Measurements from ENCODE around the gene EBF3.

Gene EBF3

DNA sequence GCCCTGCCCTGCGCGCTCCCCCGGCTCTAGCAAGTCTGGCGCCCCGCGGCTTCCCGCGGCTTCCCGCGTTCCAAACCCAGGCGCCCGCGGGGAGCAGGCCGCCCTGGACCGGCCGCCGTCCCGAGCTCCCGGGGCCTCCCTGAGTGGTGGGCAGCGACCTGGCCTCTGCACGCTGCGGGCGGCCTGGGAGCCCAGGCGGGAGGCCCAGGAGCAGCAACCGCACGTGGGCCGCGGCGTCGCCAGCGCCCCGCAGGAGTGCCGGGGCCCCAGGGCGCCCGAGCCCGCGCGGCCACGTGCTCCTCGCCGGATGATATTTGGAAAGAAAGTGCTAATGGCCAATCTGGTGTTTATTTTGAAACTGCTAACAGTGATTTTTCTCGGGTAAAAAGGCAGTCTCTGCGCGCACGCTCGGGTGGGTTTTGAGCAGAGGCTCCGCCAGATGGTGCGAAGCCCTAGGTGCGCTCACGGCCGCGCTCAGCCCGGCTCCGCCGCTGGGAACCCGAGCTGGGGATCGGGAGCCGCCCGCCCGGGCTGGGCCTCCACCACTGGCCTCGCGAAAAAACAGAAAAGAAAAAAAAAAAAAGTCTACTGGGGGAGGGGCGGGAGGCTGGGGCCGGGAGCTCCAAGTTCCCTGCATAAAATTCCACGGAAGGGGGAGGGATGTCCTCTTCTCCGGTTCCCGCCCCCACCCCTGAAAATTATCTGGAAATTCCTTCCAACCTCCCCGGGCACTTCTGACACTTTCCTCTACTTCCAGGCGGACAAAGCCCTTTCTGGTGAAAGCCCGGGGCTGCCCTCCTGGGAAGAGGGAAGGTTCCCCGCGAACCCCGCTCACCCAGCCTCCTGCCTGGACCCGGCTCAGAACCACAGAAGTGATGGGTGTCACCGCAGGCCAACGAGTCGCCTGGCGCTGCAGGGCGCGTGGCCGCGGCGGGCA is 4.3 kb downstream of the EBF3 start:
- DNase-seq (ENCODE audit: low read depth) = no peak

DNA sequence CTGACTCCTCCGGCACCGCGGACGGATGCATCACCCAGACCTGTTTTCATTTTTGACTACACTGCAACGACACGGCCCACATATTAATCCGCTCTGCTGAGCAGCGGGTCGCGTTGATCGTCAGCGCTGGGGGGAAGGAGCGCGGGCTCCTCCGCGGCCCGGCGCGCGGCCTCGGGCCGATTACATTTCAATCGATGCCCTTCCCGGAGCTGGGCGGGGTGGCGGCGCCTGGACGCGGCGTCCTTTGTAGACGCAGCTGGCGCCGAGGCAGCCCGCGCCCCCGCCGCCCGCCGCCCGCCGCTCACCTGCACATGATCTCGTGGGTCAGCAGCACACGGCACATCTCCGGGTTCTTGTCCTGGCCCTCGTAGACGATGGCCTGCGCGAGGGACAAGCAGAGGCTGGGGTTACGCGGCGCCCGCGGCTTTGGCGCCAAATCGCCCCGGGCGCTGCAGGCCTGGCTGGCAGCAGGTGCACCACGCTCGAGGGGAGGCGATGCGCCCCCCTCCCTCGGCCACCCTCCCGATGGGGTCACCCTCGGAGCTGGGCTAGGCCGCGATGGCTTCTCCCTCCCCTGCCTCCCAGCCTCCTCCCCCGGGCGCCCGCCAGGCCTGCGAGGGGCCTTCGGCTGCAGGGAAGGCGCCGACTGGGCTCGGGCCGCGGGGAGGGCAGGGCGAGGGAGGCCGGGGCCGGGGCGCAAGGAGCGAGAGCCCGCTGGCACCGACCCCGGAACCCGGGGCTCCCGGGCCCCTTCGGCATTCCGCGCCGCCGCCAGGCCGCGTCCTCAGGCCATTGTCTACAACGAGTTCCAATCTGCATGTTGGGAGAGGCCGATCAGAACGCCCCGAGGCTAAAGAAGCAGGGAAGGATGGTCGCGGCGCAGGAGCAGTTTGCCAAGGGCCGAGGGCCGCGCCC is 5.2 kb downstream of the EBF3 start:
- no peak for DNase-seq (ENCODE audit: low read depth)

DNA sequence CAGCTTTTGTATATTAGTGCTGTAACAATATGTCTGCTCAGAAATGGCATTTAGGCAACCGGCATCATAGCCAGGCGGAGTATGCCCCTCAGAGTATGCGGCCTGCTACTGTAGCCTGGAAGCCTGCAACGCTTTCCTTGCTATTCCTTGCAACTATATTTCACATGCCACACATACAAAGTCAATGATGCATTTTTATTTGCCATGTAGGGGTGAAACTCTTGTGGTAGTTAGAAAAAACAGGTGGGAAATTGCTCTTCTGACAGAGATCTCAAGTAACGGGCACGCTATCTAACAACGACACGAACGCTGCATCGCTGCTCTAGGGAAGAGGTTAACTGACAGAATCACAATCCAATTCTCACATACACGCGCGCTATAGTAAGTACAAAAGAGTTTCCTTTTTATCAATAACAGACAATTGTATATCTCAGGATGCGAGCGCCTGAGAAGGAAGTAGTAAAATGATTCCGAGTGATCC is 5.9 kb downstream of the EBF3 start:
- DNase-seq (ENCODE audit: low read depth) = no peak

DNA sequence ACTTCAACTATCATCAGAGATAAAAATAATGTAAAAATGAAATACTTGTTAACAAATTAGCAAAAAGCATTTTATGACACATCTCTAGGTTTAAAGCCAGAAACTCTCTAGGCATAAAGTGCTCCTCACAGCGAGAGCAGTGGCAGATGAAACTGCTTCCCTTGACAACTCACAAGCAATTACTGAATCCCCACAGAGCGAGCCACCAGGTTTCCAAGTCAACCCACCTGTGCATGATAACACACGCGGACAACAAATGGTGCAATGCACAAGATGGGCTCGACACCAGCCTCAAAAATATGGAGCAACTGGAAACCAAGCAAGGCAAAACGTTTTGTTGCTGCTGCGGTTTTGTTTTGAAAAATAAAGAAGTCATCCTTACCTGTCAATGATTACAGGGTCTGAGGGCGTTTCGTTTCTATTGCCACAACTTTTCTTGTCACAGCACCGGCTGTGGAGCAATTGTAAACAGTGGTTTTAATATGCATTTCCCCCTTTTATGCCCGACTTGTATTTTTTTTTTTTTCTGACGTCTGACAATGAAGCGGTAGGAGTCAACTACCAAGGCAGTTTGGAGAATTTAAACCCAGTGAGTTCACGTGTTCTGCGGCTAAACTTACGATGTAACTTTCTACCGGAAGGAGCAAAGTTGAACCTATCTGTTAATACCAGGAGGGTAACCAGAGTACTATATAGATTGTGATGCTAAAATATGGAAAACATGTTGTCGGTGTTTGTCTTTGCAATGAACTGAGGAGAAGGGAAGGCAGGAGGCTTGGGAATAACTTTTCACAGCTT is 7.0 kb downstream of the EBF3 start:
- DNase-seq (ENCODE audit: low read depth) = no peak

DNA sequence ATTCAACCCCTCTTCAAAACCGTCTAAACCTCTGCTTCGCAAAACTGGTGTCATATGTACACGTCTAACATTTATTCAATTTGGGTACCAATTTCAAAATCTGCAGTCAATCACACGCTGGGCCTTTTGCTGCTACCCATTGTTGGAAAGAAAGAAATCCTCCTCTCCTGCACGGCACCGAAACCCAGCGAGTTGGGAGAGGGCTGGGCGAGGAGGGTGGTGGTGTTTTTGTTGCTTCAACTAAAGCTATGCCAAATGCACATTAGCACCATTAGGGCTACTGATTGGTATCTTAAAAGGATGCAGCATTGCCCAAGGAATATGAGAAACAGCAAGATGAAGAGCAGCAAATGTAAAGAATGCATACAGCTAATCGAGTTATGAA is 7.8 kb downstream of the EBF3 start:
- no peak for DNase-seq (ENCODE audit: low read depth)

DNA sequence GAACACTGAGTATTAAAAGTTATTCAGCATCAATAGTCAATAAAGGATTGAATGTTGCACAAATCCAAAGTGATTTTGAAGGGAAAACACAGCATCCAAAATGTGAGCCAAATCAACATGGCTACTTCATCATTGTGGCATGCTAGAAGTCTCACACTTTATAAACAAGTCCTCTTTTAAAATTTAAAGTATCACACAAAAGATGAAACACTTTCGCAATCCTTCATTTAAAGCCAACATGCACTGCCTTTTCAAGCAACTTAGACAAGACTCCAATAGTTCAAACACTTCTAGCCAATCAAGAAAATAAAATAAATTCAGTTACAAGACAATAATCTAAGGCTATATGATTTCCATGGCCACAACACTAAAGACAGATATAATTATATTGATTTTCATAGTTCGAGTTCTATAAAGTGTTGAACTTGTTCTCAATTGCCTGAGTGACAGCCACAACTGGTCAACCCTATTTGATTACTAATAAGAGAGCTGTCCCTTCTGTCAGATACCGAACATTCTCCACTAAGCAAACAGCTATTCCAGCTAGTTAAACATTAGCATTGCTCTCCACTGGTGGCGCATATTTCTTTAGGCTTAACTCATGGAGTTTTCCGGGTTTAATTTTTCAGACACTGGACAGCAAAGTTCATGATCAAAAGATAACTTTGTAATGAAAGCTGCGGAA is 8.3 kb downstream of the EBF3 start:
- DNase-seq (ENCODE audit: low read depth) = no peak

DNA sequence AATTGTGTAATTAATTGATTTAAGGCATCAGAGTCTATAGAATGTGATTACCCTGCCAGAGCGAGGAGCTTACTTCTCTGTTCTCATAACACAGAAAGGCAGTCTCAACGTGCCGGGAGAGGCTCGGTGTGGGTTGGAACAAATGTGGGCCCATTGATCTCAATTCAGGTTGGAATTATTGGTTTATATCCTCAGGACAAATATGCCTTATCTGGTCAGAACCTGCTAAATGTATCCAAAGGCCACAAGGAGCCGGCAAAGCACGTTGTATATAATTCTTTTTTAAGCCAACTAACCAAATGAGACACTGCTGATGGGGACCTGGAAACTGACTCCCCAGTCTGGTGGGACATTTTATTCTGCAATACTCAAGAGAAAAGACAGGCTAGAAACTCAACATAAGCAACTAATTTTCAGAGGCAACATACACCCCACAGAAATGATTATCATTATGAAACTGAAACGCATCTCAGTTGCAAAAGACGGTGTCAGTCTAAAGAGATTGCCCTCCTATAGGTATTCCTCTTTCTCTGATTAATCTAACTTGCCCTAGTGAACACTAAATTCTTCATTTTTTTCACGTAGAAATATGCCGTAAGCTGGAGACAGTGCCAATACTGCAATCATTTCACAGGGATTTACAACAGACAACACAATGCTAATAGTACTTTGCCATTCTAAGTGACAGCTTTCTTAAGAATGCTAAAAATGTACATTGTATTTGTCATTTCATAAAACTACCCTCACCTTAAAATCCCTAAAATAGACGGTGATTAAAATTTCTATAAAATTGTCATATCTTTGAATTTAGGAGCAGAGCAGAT is 9.4 kb downstream of the EBF3 start:
- no peak for DNase-seq (ENCODE audit: low read depth)

DNA sequence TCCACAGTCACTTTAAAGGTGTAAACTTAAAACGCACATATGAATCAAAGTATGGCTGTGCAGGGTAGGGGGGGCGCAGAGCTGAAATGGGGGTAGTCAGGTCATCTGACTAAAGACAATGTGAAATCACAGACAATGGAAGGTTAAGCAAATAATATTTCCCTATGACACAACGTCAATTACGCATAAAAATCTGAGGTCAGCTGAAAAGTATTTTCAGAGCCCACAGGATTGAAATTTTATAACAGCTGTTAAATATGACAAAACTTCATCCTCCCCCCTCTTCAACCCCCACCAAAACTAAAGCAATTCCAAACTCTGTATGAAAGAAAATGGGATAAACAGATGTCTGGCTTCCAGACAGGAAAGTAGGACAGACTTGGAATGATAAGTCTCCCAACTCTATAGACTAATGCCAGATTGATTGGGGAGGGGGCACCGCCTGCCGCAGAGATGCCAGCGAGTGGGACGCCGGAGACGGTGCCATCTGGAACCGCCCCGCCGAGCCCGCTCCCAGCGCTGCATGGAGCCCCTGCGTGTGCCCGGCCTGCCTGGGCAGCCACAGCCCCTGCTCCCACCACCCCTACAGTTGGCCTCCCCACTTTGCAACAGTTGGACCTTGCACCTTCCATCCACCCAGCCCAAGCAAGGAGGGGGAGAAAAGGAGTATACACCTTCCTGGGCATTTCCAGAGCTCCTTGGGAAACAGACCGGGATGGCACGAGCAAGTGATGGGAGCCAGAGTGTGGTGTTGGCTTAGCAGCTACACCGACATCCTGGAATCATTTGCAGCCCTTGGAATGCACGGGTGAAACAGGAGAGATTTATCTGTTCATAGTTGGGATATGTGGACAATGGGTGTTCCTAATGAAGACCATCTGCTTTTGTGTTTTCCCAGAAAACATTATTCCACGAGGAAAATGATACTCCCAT is 10.7 kb downstream of the EBF3 start:
- DNase-seq (ENCODE audit: low read depth) = peak; percentile 76

DNA sequence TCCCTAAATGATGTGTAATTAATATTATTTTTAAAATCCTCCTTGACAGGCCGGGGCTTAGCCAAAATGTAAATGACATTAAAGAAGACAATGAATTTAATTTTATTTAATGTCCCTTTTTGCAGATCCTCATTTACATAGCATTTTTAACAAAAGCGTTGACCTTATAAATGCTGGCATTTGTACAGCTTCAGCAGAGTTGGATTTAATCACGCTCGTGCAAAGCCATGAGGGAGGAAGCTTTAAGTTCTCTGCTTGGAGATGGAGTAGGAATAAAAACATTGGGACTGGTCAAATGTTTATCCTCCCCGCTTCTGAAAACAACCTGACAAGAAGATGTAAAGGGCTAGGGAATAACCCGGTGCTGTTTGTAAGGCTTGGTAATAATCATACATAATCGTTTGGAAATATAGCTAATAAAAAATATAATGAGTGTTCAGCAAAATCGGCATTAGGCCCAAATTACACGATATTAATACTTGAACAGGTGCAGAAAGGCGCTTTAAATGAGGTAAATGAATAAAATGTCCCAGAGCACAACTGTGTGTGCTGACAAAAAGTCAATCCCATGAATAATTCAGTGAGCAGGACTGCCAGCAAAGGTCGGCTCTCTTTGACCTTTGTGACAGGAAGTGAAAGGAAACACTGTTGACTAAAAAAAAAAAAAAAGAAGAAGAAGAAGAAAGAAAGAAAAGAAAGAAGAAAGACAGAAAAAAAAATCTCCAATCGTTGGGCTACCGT is 11.5 kb downstream of the EBF3 start:
- no peak for DNase-seq (ENCODE audit: low read depth)

DNA sequence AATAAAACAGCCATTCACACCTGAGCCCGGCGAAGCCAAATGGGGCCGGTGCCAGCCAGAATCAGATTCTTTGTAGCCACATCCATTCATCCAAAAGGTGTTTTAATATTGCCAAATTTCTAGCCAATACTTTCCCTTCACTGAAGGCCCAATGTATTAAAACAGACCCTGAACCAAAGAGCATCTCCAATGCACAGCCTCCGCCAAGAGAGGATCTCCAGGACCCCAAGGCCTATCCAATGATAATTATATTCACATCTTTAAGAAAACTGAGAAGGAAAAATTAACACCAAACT is 12.2 kb downstream of the EBF3 start:
- no peak for DNase-seq (ENCODE audit: low read depth)

DNA sequence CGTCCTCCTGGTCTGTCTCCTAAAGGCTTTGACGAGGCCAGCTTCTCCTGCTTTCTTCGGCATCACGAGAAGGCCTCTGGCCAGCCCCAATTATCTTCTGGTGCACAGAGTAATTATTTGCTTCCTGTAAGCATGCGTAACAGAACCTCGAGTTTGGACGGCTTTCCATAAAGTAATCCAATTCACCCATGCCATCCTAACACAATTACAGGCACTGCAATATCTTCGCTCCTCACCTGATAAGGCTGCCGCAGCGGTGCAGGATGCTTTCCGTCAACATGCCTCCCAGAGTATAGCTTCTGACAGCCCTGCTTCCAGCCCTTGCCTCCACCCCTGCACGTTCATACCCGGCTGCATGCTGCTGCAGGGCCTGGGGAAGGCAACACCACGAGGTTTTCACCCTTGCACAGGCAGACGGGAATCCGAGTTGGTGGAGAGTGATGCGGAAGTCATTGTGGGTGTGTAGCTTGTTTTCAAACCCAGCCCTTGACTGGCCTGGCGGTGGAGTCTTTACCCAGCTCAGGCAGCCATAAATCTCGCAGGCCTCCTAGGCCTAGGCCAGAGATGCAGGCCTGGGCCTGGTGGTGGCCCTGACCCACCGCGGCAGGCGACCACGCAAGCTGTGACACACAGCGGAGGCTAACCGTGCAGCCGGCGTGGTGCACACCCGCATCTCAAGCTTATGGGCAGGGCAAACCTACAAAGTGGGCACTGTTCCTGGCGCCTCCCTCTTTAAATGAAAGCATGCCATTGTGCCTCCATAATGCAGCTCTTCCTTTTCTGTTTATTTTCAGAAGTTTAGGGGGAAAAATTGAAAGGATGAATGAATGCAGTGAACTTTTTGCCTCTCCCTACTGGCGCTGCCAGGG is 12.7 kb downstream of the EBF3 start:
- DNase-seq (ENCODE audit: low read depth) = no peak

DNA sequence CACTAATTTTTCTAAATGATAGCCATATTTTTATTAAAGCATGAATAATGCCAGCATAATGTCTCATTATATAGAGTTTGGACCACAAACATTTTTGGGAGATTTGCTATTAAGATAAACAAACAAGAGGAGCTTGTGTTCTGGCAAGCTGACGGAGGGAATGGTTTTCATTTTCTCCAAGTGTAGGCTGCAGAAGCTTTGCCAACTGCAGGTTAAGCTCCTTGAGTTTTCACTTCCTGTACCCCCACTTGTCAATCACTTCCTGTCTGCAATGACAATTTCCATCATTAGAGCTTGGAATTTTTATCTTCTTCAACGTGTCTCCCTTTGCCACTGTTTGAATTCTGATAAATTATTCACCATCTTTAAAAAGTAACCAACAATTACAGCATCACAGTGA is 13.4 kb downstream of the EBF3 start:
- no peak for DNase-seq (ENCODE audit: low read depth)

DNA sequence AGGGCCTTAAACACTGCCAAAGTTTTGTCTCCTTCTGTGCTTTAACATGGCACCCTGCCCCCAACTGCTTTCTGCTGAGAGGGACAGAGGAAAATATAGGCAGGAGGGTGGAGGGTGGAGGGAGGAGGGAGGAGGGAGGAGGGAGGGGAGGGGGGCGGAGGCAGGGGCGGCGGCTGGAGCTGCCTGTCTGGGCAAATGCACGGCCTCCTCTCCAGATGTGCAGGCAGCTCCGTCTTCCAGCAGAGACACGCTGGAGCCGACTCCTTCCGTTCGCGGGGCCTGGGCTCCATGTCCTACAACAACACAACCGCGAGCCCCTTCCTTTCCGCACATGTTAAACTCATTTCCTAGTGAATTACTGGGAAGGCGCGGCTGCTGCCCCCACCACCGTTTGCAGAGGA is 14.2 kb downstream of the EBF3 start:
- no peak for DNase-seq (ENCODE audit: low read depth)

DNA sequence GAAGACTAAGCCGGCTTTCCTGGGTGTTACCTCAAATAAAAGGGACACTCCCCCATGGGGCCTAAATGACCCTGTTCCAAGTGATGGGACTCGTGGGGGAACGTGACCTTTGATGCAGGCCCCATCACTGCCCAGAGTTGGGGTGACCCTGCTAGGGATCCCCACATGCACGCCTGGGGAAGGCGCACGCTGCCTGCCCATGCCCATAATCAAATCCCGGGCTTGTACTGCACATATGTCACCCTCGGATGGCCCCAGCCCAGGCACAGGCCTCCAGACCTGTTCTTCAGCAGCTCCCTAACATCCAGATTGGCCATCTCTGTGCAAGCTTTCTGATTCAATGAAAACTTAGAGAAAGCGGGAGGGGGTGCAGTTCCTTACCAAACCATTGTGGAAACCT is 14.7 kb downstream of the EBF3 start:
- DNase-seq (ENCODE audit: low read depth) = no peak

DNA sequence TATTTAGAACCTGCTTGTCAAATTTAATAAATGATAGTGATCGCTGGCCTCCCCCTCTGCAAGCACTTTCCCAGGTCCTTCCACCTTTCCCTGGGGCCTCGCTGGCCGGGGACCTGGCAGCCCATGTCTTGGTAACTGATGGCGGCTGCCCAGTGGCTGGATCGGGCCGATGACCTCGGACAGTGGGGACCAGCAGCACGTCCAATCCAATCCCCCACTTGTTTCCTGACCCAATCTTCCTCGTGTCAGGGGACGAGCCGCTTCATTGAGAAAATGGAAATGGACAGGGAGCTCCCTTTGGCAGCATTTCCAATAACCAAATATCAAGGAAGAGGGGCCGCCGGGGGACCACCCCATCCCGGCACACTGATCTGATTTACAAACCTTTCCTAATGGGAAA is 17.2 kb downstream of the EBF3 start:
- no peak for DNase-seq (ENCODE audit: low read depth)

DNA sequence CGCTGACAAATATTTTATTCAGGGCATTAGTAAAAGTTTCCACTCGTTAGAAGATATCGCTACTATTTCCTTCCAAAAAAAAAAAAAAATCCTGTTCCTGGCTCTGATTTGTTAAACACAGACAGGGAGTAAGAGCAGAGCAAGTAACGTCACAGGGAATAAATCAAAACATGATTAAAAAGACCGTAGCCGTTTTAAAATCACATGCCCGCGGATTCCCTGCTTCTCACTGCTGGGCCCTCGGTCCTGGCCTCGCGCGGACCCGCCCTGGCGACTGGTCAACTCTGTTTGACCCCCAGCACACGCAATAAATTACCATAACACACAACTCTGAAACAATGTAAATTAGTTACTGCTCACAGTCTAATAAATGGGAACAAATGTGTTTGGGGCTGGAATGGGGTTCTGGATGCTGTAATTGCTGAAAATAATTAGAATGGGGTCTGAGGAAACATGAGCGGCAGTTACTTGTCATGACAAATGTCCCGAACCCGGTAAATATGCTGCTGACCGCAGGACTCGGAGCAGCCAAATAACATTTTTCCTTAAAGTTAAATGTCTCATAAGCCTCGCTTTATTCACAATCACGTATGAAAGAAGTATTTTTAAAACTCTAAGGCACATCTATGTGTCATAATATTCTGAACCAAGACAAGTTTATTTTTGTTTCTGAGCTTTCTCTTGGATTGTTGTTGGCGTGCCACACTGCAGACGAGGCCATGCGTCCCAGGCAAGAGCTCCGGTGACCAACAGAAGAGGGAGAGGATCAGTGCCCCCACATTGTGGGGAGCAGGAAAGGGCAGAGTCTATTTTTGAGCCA is 17.9 kb downstream of the EBF3 start:
- no peak for DNase-seq (ENCODE audit: low read depth)

DNA sequence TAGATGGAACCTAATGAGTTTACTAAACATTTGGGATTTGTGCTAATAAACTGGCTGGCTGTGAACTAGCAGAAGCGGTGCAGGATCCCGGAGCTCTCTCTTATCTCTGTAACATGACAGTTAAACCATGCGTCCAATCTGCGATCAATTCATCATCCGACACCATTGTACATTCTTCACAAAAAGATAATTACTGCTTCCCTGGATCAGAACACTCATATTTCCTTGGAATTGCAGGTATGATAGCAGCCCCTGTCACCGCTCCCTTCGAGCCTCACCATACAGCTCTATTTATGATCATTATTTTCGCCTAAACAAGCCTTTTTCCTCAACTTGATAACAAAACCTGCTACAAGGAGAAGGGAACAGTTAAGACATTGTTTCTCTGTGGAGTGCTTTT is 18.5 kb downstream of the EBF3 start:
- no peak for DNase-seq (ENCODE audit: low read depth)

Measured in GM04504 (cell line).